ENCODE results near the gene PCSK7.

The PCSK7 gene

GRCh38 chr11:117179048-117179999 lies 52.5 kb downstream of the PCSK7 start:
- Histone ChIP-seq H3K4me1 (ENCODE audit: control insufficient read depth, insufficient read depth, low read length) (no peaks in the 10 kb centered on the region), H3K36me3 (ENCODE audit: control insufficient read depth in 2 of 2, insufficient read depth in 1 of 2, low read length in 2 of 2) (peaks cover 0 to 24% of the 10 kb centered on the region in 2 experiments; a peak in 1 of 3 replicates), H3K27ac (ENCODE audit: extremely low read depth, low read depth, low read length) (peak overlapping the region; percentile 33; the same call in 1 of the 2 replicates), H3K9me3 (ENCODE audit: control insufficient read depth, insufficient read depth, low read depth, low read length) (no peaks in the 10 kb centered on the region), H3K4me3 (ENCODE audit: low read depth, low read length) (peak overlapping the region; percentile 63)
- POLR2A ChIA-PET = interaction anchor here (0.6 to 2.4 kb wide), 11 partner anchors 7 to 52 kb away, joined by 3 to 28 read pairs (median 5); partner anchors contain the start of genes PAFAH1B2, PCSK7 and TAGLN
- CTCF ChIA-PET = interaction anchor here (0.8 to 7.1 kb wide), 8 partner anchors 7 to 71 kb away, joined by 3 to 71 read pairs (median 4); partner anchors contain the start of gene PCSK7
- TF ChIP-seq OVOL3 (tag by site-specific recombination; IDR thresholded peaks at IDR 0.05) = no peak
- no peak for TF ChIP-seq ZNF777 (tag by site-specific recombination; IDR thresholded peaks at IDR 0.05; ENCODE audit: borderline replicate concordance)
- TF ChIP-seq SP7 (tag by site-specific recombination; IDR thresholded peaks at IDR 0.05) = no peak
- no peak for TF ChIP-seq ZNF792 (tag by site-specific recombination; IDR thresholded peaks at IDR 0.05)
- no peak for TF ChIP-seq OSR2 (tag by site-specific recombination; IDR thresholded peaks at IDR 0.05)
- TF ChIP-seq GLIS1 (tag by site-specific recombination; IDR thresholded peaks at IDR 0.05) = peak; percentile 93
- TF ChIP-seq ZNF514 (tag by site-specific recombination; IDR thresholded peaks at IDR 0.05) = no peak
- TF ChIP-seq ZNF114 (tag by site-specific recombination; IDR thresholded peaks at IDR 0.05) = no peak
- TF ChIP-seq ZNF76 (tag by site-specific recombination; IDR thresholded peaks at IDR 0.05; ENCODE audit: borderline replicate concordance, low read depth) = no peak
- no peak for TF ChIP-seq ZNF433 (tag by site-specific recombination; IDR thresholded peaks at IDR 0.05; ENCODE audit: low read depth)
- no peak for TF ChIP-seq ZNF157 (tag by site-specific recombination; IDR thresholded peaks at IDR 0.05)
- no peak for TF ChIP-seq ZNF501 (tag by site-specific recombination; IDR thresholded peaks at IDR 0.05)
- TF ChIP-seq ZBTB26 (tag by site-specific recombination; optimal IDR thresholded peaks at IDR 0.05) = no peak
- TF ChIP-seq YY2 (tag by site-specific recombination; IDR thresholded peaks at IDR 0.05) = no peak
- TF ChIP-seq ZBTB17 (tag by site-specific recombination; IDR thresholded peaks at IDR 0.05) = no peak
- TF ChIP-seq ZIC2 (tag by site-specific recombination; IDR thresholded peaks at IDR 0.05) = 0 out of 2 replicates have a peak, but pooled peaks have one; percentile 15
- no peak for TF ChIP-seq ZNF704 (tag by site-specific recombination; IDR thresholded peaks at IDR 0.05)
- no peak for TF ChIP-seq ZNF560 (tag by site-specific recombination; IDR thresholded peaks at IDR 0.05; ENCODE audit: borderline replicate concordance)
- no peak for TF ChIP-seq ZNF311 (tag by site-specific recombination; IDR thresholded peaks at IDR 0.05; ENCODE audit: borderline replicate concordance)
- TF ChIP-seq ZNF530 (tag by site-specific recombination; IDR thresholded peaks at IDR 0.05; ENCODE audit: low read depth) = no peak
- peak; percentile 90 for TF ChIP-seq ZNF335 (tag by site-specific recombination; conservative IDR thresholded peaks at IDR 0.05)
- peak; percentile 91 for TF ChIP-seq ZBTB20 (tag by site-specific recombination; IDR thresholded peaks at IDR 0.05)
- TF ChIP-seq ZNF423 (tag by site-specific recombination; IDR thresholded peaks at IDR 0.05) = peak; percentile 46; the same call in 1 of the 2 replicates
- no peak for TF ChIP-seq ZNF2 (tag by site-specific recombination; IDR thresholded peaks at IDR 0.05)
- TF ChIP-seq ZBTB10 (tag by site-specific recombination; IDR thresholded peaks at IDR 0.05) = no peak
- no peak for TF ChIP-seq ZNF302 (tag by site-specific recombination; IDR thresholded peaks at IDR 0.05; ENCODE audit: low read depth)
- no peak for TF ChIP-seq FEZF1 (tag by site-specific recombination; IDR thresholded peaks at IDR 0.05)
- TF ChIP-seq TSHZ1 (tag by site-specific recombination; IDR thresholded peaks at IDR 0.05; ENCODE audit: borderline replicate concordance) = no peak

Measured in HEK293 (cell line).